Measurements from ENCODE around the gene UCK2. TPM values are rescaled to one million over a fixed set of nuclear protein-coding genes. Genes with fewer than 3 reads are reported as not detected.

Gene UCK2
- total and polyA plus RNA-seq, 2 of the 8 experiments (the other 6 are each of a cell fraction or from before 2014, with no cell fraction given): 103 to 109 TPM

DNA sequence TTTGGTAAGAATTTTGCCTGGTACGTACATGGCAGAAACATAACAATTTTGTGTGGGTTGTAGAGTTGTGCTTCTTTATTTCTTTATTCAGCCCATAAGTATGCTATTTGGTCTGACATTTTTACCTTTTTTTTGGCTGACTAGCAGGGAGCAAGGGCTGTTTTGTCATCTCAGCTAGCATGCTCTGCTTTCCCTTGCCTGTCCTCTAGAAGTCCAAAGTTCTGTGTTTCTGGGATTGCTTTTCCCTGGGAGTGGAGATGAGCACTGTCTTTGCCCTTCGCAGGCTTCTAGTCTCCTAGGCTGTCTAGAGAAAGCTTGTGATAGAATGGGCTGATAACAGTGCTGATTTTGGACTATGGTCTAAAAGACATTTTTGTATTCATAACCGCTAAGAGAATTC lies 7.5 kb downstream of the UCK2 start:
- H3K56ac ChIP-seq (replicated peaks; ENCODE audit: insufficient read length, low read depth, low read length): no peak overlapping the region
- no peak overlapping the region for H3K4me3 ChIP-seq (ENCODE audit: extremely low read depth in 1 of 4, insufficient read depth in 2 of 4, low read depth in 3 of 4, low read length in 4 of 4)
- no peak overlapping the region for H2BK20ac ChIP-seq (ENCODE audit: low read length)
- H3K23me2 ChIP-seq (ENCODE audit: low read depth, low read length): no peaks in the 10 kb centered on the region
- no peak overlapping the region for H2BK5ac ChIP-seq (ENCODE audit: low read depth, low read length)
- no peak overlapping the region for H3K23ac ChIP-seq (ENCODE audit: insufficient read length)
- DNase-seq (ENCODE audit: low read depth in 1 of 2, low spot score in 2 of 2) (no peak), FAIRE-seq (no peak)
- no peak overlapping the region for H2BK120ac ChIP-seq (replicated peaks; ENCODE audit: low read depth, low read length)
- H4K8ac ChIP-seq (ENCODE audit: extremely low read depth, insufficient read depth, low read length): no peak overlapping the region
- H4K20me1 ChIP-seq (replicated peaks in 1 of 2; ENCODE audit: control insufficient read depth in 1 of 2, insufficient read depth in 2 of 2, low read length in 2 of 2): peaks cover 35 to 48% of the 10 kb centered on the region in 2 experiments
- TF ChIP-seq KDM5A (IDR thresholded peaks at IDR 0.05; ENCODE audit: low read length): no peak
- TF ChIP-seq GTF2F1 (IDR thresholded peaks at IDR 0.05; ENCODE audit: borderline replicate concordance, low read depth, low read length): no peak
- TF ChIP-seq MAFK (IDR thresholded peaks at IDR 0.05; ENCODE audit: low read depth, low read length): no peak
- no peak overlapping the region for H2AFZ ChIP-seq (ENCODE audit: low read length)
- H3K27me3 ChIP-seq (replicated peaks in 1 of 4; ENCODE audit: control insufficient read depth in 3 of 4, extremely low read depth in 1 of 4, insufficient read depth in 3 of 4, low read length in 3 of 4): no peaks in the 10 kb centered on the region
- no peak overlapping the region for H3K4ac ChIP-seq (replicated peaks; ENCODE audit: insufficient read length, low read depth, low read length)
- no peak overlapping the region for H2BK15ac ChIP-seq (ENCODE audit: low read length)
- H4K91ac ChIP-seq (replicated peaks; ENCODE audit: insufficient read length, low read length): no peak overlapping the region
- no peak overlapping the region for H3K9ac ChIP-seq (replicated peaks in 1 of 4; ENCODE audit: extremely low read depth in 1 of 4, low read depth in 3 of 4, low read length in 3 of 4)
- no peak overlapping the region for H4K5ac ChIP-seq (ENCODE audit: insufficient read length, low read depth, low read length)
- WGBS, 2 experiments (ENCODE audit: extremely low coverage in 1 of 2, insufficient coverage in 1 of 2, insufficient read length in 1 of 2, insufficient replicate concordance in 2 of 2, low coverage in 1 of 2, low lambda C conversion rate in 2 of 2, missing lambda C conversion rate in 1 of 2): 85% methylated on average over 3 of the region's 3 CpGs; no CpG with 5 or more reads in 1 of the 2 experiments
- H3K36me3 ChIP-seq (ENCODE audit: control insufficient read depth in 2 of 4, insufficient read depth in 4 of 4, low read length in 3 of 4): peaks cover 0 to 9% (median 0%) of the 10 kb centered on the region in 4 experiments; a peak in 2 of 8 replicates
- ChIA-PET CTCF (ENCODE audit: partially characterized antibody) (interaction anchor here (1.0 kb wide), 1 partner anchor 78 kb away, joined by 3 read pairs; no protein-coding TSS in a partner anchor), POLR2A (ENCODE audit: partially characterized antibody) (interaction anchor here (12.5 kb wide), 1 partner anchor 6 kb away, joined by 114 read pairs; the partner anchor contains the start of gene UCK2)
- no peaks in the 10 kb centered on the region for H3K9me3 ChIP-seq (ENCODE audit: insufficient read depth in 2 of 2, low read depth in 1 of 2, low read length in 1 of 2)
- H3K4me2 ChIP-seq (ENCODE audit: insufficient read depth in 1 of 2, low read depth in 2 of 2, low read length in 2 of 2): 0 out of 4 replicates have a peak overlapping the region, but pooled peaks of 1 of the 2 experiments have one; percentile 6
- H3K79me1 ChIP-seq (ENCODE audit: low read depth, low read length): peaks cover 10% of the 10 kb centered on the region
- H2AK5ac ChIP-seq (ENCODE audit: low read depth, low read length): no peak overlapping the region
- peaks cover 13 to 34% (median 23%) of the 10 kb centered on the region in 4 experiments for H3K4me1 ChIP-seq (replicated peaks in 1 of 4; ENCODE audit: control insufficient read depth in 3 of 4, insufficient read depth in 4 of 4, low read length in 3 of 4)
- peaks cover 77 to 100% of the 10 kb centered on the region in 2 experiments for H3K79me2 ChIP-seq (ENCODE audit: control insufficient read depth in 1 of 2, insufficient read depth in 2 of 2, low read length in 2 of 2)
- no peak overlapping the region for H3K18ac ChIP-seq (ENCODE audit: extremely low read depth, low read length)
- no peak overlapping the region for H2BK12ac ChIP-seq (ENCODE audit: low read depth, low read length)
- H3K27ac ChIP-seq (ENCODE audit: low read depth, low read length): no peak overlapping the region
- H3K14ac ChIP-seq (ENCODE audit: insufficient read length): no peak overlapping the region

Data from H1 (cell line).